Measurements from ENCODE around the gene LRRK1.

- TF ChIP-seq YY1 (IDR thresholded peaks at IDR 0.05; ENCODE audit: low read depth) (no peak), NFIC (IDR thresholded peaks at IDR 0.05) (no peak), CEBPB (IDR thresholded peaks at IDR 0.05) (no peak), TCF12 (IDR thresholded peaks at IDR 0.05; ENCODE audit: low read depth) (no peak), TAF1 (IDR thresholded peaks at IDR 0.05; ENCODE audit: low read depth) (no peak), ZBTB7A (IDR thresholded peaks at IDR 0.05; ENCODE audit: low read depth) (no peak), TEAD4 (IDR thresholded peaks at IDR 0.05) (no peak), EGR1 (IDR thresholded peaks at IDR 0.05) (no peak), EP300 (IDR thresholded peaks at IDR 0.05; ENCODE audit: borderline replicate concordance) (no peak), CREB1 (IDR thresholded peaks at IDR 0.05; ENCODE audit: low read depth) (no peak), FOXM1 (IDR thresholded peaks at IDR 0.05; ENCODE audit: borderline replicate concordance, low read depth) (no peak)
- TF ChIP-seq, protein P1, sequence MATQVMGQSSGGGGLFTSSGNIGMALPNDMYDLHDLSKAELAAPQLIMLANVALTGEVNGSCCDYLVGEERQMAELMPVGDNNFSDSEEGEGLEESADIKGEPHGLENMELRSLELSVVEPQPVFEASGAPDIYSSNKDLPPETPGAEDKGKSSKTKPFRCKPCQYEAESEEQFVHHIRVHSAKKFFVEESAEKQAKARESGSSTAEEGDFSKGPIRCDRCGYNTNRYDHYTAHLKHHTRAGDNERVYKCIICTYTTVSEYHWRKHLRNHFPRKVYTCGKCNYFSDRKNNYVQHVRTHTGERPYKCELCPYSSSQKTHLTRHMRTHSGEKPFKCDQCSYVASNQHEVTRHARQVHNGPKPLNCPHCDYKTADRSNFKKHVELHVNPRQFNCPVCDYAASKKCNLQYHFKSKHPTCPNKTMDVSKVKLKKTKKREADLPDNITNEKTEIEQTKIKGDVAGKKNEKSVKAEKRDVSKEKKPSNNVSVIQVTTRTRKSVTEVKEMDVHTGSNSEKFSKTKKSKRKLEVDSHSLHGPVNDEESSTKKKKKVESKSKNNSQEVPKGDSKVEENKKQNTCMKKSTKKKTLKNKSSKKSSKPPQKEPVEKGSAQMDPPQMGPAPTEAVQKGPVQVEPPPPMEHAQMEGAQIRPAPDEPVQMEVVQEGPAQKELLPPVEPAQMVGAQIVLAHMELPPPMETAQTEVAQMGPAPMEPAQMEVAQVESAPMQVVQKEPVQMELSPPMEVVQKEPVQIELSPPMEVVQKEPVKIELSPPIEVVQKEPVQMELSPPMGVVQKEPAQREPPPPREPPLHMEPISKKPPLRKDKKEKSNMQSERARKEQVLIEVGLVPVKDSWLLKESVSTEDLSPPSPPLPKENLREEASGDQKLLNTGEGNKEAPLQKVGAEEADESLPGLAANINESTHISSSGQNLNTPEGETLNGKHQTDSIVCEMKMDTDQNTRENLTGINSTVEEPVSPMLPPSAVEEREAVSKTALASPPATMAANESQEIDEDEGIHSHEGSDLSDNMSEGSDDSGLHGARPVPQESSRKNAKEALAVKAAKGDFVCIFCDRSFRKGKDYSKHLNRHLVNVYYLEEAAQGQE (IDR thresholded peaks at IDR 0.05; ENCODE audit: low read depth) = no peak
- TF ChIP-seq, protein P2, sequence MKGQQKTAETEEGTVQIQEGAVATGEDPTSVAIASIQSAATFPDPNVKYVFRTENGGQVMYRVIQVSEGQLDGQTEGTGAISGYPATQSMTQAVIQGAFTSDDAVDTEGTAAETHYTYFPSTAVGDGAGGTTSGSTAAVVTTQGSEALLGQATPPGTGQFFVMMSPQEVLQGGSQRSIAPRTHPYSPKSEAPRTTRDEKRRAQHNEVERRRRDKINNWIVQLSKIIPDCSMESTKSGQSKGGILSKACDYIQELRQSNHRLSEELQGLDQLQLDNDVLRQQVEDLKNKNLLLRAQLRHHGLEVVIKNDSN (IDR thresholded peaks at IDR 0.05) = no peak
- TF ChIP-seq, protein P3, sequence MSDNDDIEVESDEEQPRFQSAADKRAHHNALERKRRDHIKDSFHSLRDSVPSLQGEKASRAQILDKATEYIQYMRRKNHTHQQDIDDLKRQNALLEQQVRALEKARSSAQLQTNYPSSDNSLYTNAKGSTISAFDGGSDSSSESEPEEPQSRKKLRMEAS (IDR thresholded peaks at IDR 0.05) = no peak
These were observed 80.2 kb downstream of the LRRK1 start for GRCh38 chr15:100999369-100999768.
